ENCODE measurements around the gene FOXJ1. TPM values are rescaled to one million over a fixed set of nuclear protein-coding genes. Genes with fewer than 3 reads are reported as not detected.

Gene FOXJ1
- total and polyA plus RNA-seq, 3 experiments from 2014 or later, result 0.64 to 0.94 (median 0.68) TPM

DNA sequence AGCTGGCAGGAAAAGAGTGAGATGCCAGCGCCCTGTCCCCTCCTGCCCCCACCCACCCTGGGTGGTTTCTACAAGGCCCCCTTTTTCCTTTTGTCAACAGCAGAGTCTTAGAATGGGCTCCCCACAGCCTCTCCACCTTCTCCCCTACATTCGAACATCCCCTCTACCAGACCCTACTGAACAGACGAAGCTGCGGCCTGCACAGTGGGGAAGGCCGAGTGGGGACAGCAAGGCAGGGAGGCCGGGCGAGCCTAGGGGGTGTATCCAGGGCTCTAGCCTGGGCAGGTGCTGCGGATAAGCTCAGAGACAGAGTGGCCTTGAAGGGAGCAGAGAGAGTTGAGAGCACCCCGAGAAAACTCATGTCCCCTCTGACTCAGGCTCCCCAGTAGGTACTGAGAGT is 54.7 kb downstream of the FOXJ1 start:
- no peaks in the 10 kb centered on the region for H3K4me1 ChIP-seq (ENCODE audit: insufficient read depth, low read length)
- Mint-ChIP-seq H3K27ac (peak overlapping the region in 2 of 8 donors; percentile 36 to 46), H3K27me3 (peaks cover 0 to 1% of the 10 kb centered on the region in 2 donors), H3K4me1 (peaks cover 0 to 1% (median 0%) of the 10 kb centered on the region in 3 donors), H3K36me3 (peaks cover 0 to 79% (median 5%) of the 10 kb centered on the region in 3 donors), H3K4me3 (no peak overlapping the region), H3K9me3 (no peaks in the 10 kb centered on the region)
- no peak overlapping the region for H3K4me3 ChIP-seq (ENCODE audit: low read length)
- CTCF ChIA-PET, result interaction anchor here (1.1 kb wide), 2 partner anchors 11 to 311 kb away, joined by 3 read pairs; no protein-coding TSS in a partner anchor
- no peak overlapping the region for H3K27ac ChIP-seq (ENCODE audit: low read depth, low read length)
- H3K9me3 ChIP-seq (ENCODE audit: low read length), result no peaks in the 10 kb centered on the region
- peaks cover 54% of the 10 kb centered on the region for H3K36me3 ChIP-seq (ENCODE audit: insufficient read depth, low read length)
- H3K27me3 ChIP-seq (ENCODE audit: insufficient read depth, low read length, poor library complexity, severe bottlenecking), result no peaks in the 10 kb centered on the region
- POLR2A ChIA-PET, result interaction anchor here (0.5 kb wide), 1 partner anchor 8 kb away, joined by 8 read pairs; no protein-coding TSS in a partner anchor
- no peak for DNase-seq

Other genes with a start within 250 kb of the FOXJ1 start
- 10 to 100 TPM; 34.9 to 35.4 TPM for gene TRIM65, start 244.3 kb downstream of the FOXJ1 start, total RNA-seq
- gene TRIM65, start 244.3 kb downstream of the FOXJ1 start, polyA plus RNA-seq, result 28.1 TPM
- 100 to 1,000 TPM; 171 to 180 TPM for gene MRPL38, start 236.4 kb downstream of the FOXJ1 start, total RNA-seq
- 73.1 TPM for gene MRPL38, start 236.4 kb downstream of the FOXJ1 start, polyA plus RNA-seq
- gene FBF1, start 200.2 kb downstream of the FOXJ1 start, total RNA-seq, result 10 to 100 TPM; 22.6 to 23.8 TPM
- gene FBF1, start 200.2 kb downstream of the FOXJ1 start, polyA plus RNA-seq, result 5.7 TPM
- 10 to 100 TPM; 35.1 to 36.1 TPM for gene ACOX1, start 162.1 kb downstream of the FOXJ1 start, total RNA-seq
- gene ACOX1, start 162.1 kb downstream of the FOXJ1 start, polyA plus RNA-seq, result 15.8 TPM
- 10 to 100 TPM; 15.9 to 17.3 TPM for gene TEN1, start 162.0 kb downstream of the FOXJ1 start, total RNA-seq
- 21.0 TPM for gene TEN1, start 162.0 kb downstream of the FOXJ1 start, polyA plus RNA-seq
- 1 to 10 TPM; 5.0 to 5.5 TPM for gene CDK3, start 140.4 kb downstream of the FOXJ1 start, total RNA-seq
- gene CDK3, start 140.4 kb downstream of the FOXJ1 start, polyA plus RNA-seq, result not detected
- under 1 TPM; 0.07 to 0.11 TPM for gene EVPL, start 113.9 kb downstream of the FOXJ1 start, total RNA-seq
- gene EVPL, start 113.9 kb downstream of the FOXJ1 start, polyA plus RNA-seq, result not detected
- 100 to 1,000 TPM; 120 to 123 TPM for gene SRP68, start 68.7 kb downstream of the FOXJ1 start, total RNA-seq
- 80.4 TPM for gene SRP68, start 68.7 kb downstream of the FOXJ1 start, polyA plus RNA-seq
- 1 to 10 TPM; 2.7 to 3.1 TPM for gene GALR2, start 66.5 kb downstream of the FOXJ1 start, total RNA-seq
- gene GALR2, start 66.5 kb downstream of the FOXJ1 start, polyA plus RNA-seq, result not detected
- gene ZACN, start 62.1 kb downstream of the FOXJ1 start, total RNA-seq, result 1 to 10 TPM; 2.8 to 3.0 TPM
- 4.1 TPM for gene ZACN, start 62.1 kb downstream of the FOXJ1 start, polyA plus RNA-seq
- gene EXOC7, start 37.5 kb downstream of the FOXJ1 start, total RNA-seq, result 100 to 1,000 TPM; 105 to 109 TPM
- gene EXOC7, start 37.5 kb downstream of the FOXJ1 start, polyA plus RNA-seq, result 69.3 TPM
- gene RNF157, start 99.2 kb upstream of the FOXJ1 start, total RNA-seq, result 10 to 100 TPM; 13.9 TPM
- gene RNF157, start 99.2 kb upstream of the FOXJ1 start, polyA plus RNA-seq, result 10.7 TPM
- 100 to 1,000 TPM; 125 to 133 TPM for gene UBALD2, start 124.1 kb upstream of the FOXJ1 start, total RNA-seq
- gene UBALD2, start 124.1 kb upstream of the FOXJ1 start, polyA plus RNA-seq, result 8.7 TPM
- gene QRICH2, start 167.0 kb upstream of the FOXJ1 start, total RNA-seq, result 1 to 10 TPM; 2.4 to 2.5 TPM
- gene QRICH2, start 167.0 kb upstream of the FOXJ1 start, polyA plus RNA-seq, result 0.22 TPM
- 10 to 100 TPM; 46.9 to 48.3 TPM for gene PRPSAP1, start 212.7 kb upstream of the FOXJ1 start, total RNA-seq
- gene PRPSAP1, start 212.7 kb upstream of the FOXJ1 start, polyA plus RNA-seq, result 63.3 TPM
- gene SPHK1, start 243.4 kb upstream of the FOXJ1 start, total RNA-seq, result 10 to 100 TPM; 17.2 to 18.7 TPM
- 0.76 TPM for gene SPHK1, start 243.4 kb upstream of the FOXJ1 start, polyA plus RNA-seq

Data from CD8-positive, alpha-beta memory T cell (primary cell).